ENCODE measurements around the gene SCOC. TPM values are rescaled to one million over a fixed set of nuclear protein-coding genes. Genes with fewer than 3 reads are reported as not detected.

Gene SCOC
- 72.5 and 94.7 TPM in 2 replicates for total RNA-seq

GRCh38 chr4:140373328-140374129 is at the start of gene SCOC:
TSS of gene SCOC (plus strand) at chr4:140373646. CDS start at chr4:140379171, 5,525 bp downstream.

GRCh38 chr4:140427106-140427918 is 53.9 kb downstream of the SCOC start, which contains the start of gene CLGN:
TSS of gene CLGN (minus strand) at chr4:140427648. CDS start at chr4:140413078, 14,570 bp downstream.

Other genes starting within 250 kb of the SCOC start
- gene MAML3, start 219.5 kb upstream of the SCOC start, total RNA-seq, result 0.58 and 1.7 TPM in 2 replicates
- gene CLGN, start 54.0 kb downstream of the SCOC start, total RNA-seq, result under 0.01 and 1.1 TPM in 2 replicates
- not detected in 2 replicates for gene MGAT4D, start 124.6 kb downstream of the SCOC start, total RNA-seq
- gene ELMOD2, start 150.5 kb downstream of the SCOC start, total RNA-seq, result 26.5 and 35.0 TPM in 2 replicates
- not detected in 2 replicates for gene UCP1, start 195.3 kb downstream of the SCOC start, total RNA-seq

All from regular cardiac myocyte (primary cell).